H54 (cell line): ENCODE results near the gene EMC10.

Experiments used
- DNase-seq: peaks from one replicate; pipeline ENCODE4 v3.0.0; 2011; ENCODE audit warnings: low spot score, mixed read lengths; ENCODE audit not compliant: insufficient read length
- FAIRE-seq: peaks from 3 replicates; lab custom pipeline; 2011; peaks lifted over from hg19 to GRCh38; lab: Jason Lieb, UNC
- POLR2A ChIP-seq: IDR thresholded peaks from 2 replicates; pipeline ENCODE4 v1.6.1; 2011; ENCODE audit warnings: low read depth, mild to moderate bottlenecking, low read length

Gene EMC10

DNA sequence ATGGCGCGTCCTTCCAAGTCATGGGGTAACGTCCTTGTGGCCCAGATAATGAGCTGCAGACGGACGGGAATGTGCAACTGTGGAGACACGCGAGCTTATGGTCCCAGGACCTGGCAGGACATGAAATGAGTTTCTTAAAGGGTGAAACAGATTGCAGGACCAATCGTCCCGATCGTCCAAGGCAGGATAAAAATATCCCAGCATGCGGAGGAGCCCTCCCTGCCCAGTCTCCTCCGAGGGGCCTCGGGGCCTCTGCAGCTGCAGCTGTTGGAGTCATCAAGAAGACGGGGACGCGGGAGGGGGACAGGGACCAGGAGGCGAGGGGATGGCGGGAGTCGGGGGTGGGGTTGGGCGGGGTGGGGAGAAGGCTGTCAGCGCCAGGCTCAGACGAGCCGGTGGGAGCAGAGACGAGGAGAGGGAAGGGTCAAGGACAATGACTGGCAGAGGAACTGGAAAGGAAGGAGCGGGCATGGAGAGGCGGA is 14.7 kb downstream of the EMC10 start:
- DNase-seq (no peak), FAIRE-seq (no peak)
- no peak for TF ChIP-seq POLR2A

DNA sequence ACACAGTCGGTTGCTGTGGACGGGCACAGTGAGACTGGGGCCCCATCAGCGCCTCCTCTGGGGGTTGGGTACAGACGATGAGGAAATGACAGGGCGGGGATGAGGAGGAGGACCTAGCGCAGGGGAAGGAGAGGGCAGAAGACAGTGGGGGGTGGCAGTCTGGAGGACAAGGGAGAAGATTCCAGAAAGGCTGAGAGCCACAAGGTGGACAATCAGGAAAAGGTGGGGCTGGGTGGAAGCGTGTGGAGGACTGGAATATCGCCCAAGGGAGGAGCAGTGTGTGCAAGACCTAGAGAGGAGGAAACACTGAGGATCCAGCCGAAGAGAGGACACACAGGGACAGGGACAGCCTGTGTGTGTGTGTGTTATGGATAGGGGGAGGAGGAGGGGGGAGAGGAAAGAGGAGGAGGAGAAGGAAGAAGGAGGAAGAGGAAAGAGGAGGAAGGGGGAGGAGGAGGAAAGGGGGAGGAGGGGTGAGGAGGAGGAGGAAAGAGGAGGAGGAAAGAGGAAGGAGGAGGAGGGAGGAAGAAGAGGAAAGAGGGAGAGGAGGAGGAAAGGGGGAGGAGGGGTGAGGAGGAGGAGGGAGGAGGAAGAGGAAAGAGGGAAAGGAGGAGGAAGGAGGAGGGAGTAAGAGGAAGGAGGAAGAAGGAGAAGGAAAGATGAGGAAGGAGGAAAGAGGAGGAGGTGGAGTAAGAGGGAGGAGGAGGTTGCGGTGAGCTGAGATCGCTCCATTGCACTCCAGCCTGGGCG is 16.2 kb downstream of the EMC10 start:
- no peak for FAIRE-seq
- DNase-seq: no peak
- no peak for TF ChIP-seq POLR2A

DNA sequence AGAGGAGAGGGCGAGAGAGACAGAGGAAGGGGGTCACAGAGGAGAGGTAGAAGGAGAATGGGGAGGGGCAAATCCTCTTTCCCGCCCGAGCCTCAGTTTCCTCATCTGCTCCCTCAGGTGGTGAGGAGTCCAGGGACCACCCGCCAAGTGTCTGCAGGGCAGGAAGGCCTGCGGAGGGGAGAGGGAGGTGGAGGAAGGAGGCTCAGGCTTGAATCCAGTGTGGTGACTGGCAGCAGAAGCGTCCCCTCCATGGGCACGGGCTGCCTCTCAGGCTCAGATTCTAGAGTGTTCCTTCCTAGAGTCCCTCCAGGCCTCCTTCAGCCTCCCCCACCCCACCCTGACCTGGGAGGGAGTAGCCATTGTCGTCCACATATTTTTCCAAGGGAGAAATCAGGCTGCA is 16.9 kb downstream of the EMC10 start:
- no peak for DNase-seq
- no peak for FAIRE-seq
- TF ChIP-seq POLR2A: no peak

DNA sequence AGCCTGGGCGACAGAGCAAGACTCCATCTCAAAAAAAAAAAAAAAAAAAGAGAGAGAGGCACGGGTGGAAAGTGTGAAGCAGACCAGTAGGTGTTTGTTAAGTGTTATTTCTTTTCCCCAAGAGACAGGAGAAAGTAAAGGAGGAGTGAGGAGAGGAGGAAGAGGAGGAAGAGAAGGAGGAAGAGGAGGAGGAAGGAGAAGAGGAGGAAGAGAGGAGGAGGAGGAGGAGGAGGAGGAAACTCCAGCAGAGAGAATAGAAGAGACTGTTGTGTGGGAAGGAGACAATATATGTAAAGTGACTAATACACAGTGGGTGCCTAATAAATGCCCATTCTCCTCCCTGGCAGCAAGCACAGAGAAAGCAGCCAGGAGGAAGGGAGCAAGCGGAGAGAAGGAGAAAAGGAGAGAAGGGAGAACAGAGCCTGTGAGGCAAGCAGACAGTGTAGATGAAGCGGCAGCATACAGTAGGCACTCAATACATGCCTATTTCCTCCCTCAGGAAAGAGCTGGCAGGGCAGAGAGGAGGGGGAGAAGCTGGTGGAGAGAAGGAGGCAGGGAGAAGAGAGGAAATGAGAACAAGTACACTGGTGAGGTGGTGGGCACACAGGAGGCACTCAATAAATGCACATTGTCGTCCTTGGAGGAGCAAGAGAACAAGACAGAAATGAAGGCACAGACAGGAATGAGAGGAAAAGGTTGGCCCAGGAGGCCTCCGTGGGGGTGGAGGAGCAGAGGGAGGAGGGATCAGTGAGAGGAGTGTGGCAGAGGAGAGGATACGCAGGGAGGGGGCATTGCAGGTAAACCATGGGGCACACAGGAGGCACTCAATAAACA is 18.1 kb downstream of the EMC10 start:
- TF ChIP-seq POLR2A: no peak
- FAIRE-seq (no peak), DNase-seq (no peak)

DNA sequence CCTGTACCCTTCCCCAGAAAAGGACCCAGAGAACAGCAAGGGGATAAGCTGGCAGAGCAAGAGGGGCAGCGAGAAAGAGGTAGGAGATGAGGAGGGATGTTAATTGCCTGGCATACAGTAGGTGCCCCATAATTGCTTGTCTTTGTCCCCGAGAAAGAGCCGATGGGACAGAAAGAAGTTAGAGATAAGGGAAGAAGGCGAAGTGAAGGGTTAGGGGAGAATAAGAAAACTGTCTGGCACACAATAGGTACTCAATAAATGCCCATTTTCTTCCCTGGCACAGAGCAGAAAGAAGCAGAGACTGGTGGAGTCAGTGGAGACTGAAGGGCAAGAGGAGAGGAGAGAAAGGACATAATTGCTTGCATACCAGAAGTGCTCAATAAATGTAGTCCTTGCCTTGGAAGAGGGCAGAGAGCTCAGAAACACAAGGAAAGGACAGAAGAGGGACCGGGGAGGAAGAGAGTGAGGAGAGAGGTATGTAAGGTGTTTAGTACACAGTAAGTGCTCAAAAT is 18.8 kb downstream of the EMC10 start:
- FAIRE-seq (no peak), DNase-seq (no peak)
- TF ChIP-seq POLR2A: no peak

DNA sequence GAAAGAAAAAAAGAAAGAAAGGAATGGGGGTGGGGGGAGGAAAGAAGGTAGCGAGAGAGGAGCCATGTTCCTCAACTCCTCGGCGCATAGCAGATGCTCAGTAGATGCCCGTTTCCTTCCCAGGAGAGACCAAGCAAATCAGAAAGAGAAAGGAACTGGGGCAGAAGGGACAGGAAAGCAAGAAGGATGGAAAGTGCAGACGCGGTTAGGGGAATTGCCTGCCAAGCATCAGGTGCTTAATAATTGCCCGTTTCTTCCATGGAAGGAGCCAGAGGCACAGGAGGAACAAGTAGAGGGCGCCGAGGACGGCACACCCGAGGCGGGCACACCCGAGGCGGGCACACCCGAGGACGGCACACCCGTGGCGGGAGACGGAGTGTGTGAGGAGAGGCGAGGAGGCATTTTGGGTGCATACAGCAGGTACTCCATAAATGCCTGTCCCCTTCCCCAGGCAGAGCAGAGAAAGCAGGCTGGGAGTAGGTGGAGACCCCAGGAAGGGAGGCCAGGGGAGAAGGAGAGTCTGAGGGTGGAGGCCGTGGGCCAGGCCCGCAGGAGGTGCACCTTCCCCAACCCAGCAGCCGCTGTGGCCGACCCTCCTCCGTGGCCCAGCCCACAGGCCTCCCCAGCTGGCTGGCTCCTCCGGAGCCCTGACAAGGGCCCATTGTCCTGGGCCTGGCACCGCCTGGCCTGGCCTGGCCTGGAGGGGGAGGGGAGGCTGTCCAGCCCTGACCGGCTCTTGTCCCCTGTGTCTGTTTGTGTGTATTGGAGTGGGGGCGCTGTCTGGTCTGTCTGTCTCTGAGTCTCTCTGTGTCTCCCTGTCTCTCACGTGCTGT is 20.1 kb downstream of the EMC10 start:
- DNase-seq: peak; percentile 59
- TF ChIP-seq POLR2A: no peak
- no peak for FAIRE-seq

DNA sequence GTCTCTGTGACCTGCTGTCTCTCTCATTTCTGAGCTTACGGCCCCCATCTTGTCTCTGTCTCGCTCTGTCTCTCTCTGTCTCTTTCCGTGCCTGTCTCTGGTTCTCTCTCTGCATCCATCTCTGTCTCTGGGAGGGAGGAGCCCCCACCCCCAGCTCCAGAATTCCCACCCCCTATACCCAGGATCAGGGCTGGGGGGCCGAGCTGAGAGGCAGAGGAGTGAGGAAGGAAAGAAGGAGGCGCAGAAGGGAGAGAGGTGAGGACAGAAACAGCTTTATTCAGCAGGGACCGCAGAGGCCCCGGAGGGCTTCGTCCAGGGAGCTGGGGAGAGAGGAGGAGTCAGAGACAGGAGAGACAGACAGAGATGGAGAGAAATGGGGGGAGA is 20.7 kb downstream of the EMC10 start:
- TF ChIP-seq POLR2A: no peak
- DNase-seq (no peak), FAIRE-seq (no peak)

DNA sequence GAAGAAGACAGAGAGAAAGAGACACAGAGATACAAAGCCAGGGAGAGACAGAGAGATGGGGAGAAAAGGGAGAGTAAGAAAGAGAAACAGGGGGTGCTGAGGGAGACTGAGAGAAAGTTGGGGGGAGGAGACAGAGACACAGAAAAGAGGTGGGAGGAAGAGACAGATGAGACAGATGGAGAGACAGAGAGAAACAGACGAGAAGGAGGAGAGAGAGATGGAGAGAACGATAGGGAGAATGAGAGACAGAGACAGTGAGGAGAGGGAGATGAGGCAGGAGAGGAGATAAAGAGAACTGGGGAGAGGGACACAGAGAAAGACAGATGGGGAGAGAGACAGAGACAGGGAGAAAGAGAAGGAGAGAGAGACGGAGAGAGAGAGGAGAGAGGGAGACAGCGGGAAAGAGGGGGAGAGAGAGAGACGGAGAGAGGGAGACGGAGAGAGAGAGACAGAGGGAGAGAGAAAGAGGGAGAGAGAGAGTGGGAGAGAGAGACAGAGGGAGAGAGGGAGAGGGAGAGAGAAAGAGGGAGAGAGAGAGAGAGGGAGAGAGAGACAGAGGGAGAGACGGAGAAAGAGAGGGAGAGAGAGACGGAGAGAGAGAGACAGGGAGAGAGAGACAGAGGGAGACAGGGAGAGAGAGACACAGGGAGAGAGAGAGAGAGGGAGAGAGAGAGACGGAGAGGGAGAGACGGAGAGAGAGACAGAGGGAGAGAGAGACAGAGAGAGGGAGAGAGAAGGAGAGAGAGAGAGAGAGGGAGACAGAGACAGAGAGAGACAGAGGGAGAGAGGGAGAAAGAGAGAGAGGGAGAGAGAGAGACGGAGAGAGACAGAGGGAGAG is 22.1 kb downstream of the EMC10 start:
- DNase-seq (no peak), FAIRE-seq (no peak)
- TF ChIP-seq POLR2A: no peak

DNA sequence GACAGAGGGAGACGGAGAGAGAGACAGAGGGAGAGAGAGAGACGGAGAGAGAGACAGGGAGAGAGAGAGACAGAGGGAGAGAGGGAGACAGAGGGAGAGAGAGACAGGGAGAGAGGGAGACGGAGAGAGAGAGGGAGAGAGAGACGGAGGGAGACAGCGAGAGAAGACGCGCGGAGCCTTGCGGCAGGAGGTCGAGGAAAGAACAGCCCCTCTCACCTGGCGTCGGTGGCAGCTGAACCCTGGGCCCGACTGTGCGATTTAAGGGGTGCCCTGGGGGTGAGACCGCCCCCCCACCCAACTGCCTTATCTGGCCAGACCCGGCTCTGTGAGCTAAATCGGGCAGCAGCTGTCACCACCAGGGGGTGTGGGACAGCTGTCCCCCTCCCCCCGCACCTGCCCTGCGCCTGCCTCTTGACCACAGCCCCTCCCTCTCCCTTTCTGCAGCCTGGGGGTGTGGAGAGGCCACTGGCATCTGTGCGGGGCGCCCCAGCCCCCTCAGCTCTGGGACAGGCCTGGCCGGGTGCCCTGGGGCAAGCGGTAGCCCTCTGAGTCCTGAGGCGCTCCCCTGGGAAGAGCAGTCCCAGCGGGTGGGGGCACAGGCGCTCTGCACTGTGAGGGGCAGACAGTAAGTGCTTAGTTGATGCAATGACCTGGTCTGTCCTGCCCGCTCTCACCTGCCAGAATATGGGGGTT is 23.9 kb downstream of the EMC10 start:
- no peak for FAIRE-seq
- no peak for TF ChIP-seq POLR2A
- no peak for DNase-seq

DNA sequence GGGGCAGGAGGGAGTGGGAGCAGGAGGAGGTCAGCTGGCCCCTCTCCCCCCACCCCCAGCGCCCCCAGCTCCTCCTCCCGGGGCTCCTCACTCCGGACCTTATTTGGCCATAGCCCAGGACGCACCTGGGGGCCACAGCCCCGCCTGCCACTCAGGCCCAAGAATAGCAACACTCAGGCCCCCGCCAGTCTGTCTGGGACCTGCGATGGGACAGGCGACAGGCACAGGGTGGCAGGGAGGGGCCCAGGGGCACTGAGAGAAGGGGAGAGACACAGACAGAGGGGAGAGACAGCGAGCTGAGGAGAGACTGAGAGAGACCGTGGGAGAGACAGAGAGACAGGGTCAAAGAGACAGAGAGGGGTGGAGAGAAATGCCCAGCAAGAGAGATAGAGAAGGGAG is 24.4 kb downstream of the EMC10 start:
- FAIRE-seq: no peak
- DNase-seq: no peak
- no peak for TF ChIP-seq POLR2A

DNA sequence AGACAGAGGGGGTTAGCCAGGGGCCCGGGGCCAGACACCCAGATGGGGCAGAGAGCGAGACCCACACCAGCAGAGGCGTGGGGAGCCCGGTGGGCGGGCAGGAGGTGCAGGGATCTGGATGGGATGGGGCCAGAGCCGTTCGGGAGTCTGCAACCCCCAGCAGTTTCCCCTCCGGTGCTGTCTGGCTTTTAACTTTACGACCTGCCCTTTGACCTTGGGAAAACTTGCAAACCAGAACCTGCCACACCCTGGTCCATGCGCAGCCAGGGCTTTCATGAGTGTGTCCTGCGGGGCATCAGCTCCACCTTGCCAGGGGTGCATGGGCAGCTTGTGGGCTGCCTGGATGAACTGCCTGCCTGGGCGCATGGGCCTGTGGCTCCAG is 24.9 kb downstream of the EMC10 start:
- FAIRE-seq (no peak), DNase-seq (no peak)

More for the DNA sequence above, 24.9 kb downstream of the EMC10 start:
- TF ChIP-seq POLR2A: no peak
